HG03469 (cell line): ENCODE measurements around the gene PHYH.
"Not testable (repeated sequence)": the region's sequence is repeated elsewhere in the genome, so short reads cannot be mapped to it uniquely, and the experiment has no call there.

Experiments used
- ATAC-seq: cut with Tn5 transposase; IDR thresholded peaks from one replicate; pipeline ENCODE4 v1.9.1; 2021; ENCODE audit warnings: mild to moderate bottlenecking, moderate library complexity, moderate number of reproducible peaks; ENCODE audit not compliant: unreplicated experiment

Gene PHYH

DNA sequence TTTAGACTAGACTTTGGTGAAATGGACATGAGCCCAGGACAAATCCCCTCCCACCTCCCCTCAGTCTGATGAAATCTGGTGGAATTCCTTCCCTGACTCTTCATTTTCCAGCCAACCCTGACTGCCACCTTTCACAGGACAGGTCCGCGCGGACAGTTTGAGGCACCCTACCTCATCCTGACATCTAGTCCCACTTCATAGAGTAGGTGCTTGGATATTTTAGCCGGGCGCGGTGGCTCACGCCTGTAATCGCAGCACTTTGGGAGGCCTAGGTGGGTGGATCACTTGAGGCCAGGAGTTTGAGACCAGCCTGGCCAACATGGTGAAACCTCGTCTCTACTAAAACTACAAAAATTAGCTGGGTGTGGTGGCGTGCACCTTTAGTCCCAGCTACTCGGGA, 23.7 kb downstream of the PHYH start:
- not testable (repeated sequence) for ATAC-seq

DNA sequence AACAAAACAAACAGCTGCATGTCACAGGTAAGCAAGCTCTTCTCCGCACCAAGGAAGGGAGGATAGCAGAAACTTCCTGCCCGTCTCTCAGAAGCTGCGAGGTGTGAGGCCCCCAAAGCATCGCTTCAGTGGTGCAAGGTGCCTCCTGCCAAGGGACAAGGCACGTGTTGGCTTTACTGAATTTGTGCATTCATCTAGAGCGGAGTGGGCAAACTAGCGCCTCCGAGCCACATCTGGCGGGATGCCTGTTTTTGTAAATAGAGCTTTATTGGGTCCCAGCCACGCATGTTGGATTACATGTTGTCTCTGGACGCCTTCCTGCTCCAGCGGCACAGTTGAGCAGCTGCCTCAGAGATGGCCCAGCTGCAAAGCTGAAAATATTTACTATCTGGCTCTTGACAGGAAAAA, 27.7 kb downstream of the PHYH start:
- no peak for ATAC-seq

DNA sequence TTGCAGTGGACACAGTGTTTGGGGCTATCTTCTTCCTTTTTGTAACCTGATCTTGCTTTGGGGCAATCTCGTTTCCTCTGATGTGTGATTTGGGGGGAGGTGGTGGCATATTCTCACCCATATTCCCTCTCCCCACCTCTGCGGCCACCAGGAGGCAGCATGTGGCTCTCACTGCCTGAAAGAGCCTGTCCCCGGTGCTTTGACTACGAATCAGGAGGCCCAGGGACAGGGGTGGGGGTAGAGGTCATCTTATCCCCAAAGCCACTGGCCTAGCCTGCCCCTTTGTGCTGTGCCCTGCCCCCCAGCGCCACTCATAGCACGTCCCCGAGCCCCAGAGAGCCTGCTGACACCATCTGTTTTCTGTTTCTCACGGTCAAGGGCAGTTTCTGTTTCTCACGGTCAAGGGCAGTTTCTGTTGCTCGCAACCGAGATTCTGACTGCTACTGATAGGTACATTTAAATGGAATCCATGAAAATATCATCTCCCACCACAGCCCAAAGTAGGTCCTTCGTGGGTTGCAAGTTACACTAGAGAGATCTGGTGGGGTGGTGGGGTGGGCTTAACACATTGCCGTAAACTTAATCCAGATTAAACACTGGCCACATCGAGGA, 28.2 kb downstream of the PHYH start:
- ATAC-seq: no peak

DNA sequence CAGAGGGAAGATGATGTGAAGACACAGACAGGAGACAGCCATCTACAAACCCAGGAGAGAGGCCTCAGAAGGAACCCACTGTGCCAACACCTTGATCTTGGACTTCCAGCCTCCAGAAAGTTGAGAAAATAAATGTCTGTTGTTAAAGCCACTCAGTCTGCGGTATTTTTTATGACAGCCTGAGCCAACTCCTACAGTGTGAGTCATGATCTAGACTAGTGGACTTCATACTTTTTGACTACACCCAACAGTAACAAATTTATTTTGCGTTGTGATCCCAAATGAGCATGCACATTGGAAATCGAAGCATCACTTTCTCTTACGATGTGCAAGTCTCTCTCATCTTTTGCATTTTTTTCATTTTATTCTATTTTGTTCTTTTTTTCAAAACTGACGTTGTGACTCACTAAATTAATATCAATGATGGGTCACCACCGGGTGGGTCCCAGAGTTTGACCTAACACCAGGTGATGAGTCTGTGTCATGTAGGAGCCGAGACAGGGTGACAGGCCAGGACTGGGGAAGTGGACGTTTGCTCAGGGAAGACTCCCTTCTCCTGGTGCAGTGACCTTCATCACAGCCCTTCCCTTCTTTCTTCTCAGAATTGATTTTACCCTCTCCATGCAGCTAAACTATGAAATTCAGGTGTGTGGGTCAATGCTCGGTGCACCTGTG, 28.9 kb downstream of the PHYH start:
- no peak for ATAC-seq

DNA sequence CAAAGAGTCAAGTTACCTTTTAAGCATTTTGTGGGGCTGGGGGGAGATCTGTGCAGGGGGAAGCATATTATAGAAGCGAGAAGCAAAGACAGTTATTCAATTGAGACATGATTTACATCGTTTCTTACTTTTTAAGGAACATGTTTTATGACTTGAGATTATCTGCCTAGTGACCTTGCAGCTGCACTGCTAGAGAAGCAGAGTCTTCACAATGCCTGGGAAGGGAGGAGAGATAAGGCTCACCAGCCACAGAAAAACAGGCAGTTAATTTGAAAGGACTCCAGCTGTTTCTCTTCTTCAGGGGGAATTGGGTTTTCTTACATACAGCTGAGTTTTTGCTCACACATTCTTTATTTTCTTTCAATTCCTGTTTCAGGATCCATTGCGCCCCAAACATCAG, 31.0 kb downstream of the PHYH start:
- no peak for ATAC-seq

DNA sequence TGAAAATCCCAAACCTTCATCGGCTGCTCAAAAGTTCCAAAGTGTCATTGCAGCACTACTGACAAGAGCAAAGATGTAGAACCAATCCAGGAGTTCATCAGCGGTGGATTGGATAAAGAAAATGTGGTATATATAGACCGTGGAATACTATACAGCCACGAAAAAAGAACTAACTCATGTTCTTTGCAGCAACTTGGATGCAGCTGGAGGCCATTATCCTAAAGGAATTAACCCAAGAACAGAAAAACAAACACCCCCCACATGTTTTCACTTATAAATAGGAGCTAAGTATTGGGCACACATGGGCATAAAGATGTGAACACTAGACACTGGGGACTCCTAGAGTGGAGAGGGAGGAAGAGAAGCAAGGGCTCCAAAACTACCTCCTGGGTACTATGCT, 31.6 kb downstream of the PHYH start:
- no peak for ATAC-seq

DNA sequence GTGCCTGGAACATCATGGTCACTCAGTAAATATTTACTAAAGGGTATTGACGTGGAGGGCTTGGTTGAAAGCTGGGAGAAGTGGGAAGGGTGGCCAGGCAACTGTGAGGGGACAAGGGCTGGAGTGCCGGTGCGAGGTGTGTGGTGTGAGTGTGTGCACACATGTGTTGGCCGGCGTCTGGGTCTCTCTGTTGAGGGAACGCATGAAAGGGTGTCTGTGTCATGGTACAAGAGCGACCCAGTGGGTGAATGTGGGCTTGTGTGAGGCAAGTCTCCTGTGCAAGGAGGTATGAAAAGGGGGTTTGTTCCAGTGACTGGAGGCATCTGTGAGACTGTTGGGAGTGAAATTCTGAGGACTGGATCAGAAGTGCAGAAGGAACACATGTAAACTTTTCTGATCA, 36.3 kb downstream of the PHYH start:
- no peak for ATAC-seq

GRCh38 chr10:13262433-13262832, 37.4 kb downstream of the PHYH start:
- ATAC-seq: no peak

DNA sequence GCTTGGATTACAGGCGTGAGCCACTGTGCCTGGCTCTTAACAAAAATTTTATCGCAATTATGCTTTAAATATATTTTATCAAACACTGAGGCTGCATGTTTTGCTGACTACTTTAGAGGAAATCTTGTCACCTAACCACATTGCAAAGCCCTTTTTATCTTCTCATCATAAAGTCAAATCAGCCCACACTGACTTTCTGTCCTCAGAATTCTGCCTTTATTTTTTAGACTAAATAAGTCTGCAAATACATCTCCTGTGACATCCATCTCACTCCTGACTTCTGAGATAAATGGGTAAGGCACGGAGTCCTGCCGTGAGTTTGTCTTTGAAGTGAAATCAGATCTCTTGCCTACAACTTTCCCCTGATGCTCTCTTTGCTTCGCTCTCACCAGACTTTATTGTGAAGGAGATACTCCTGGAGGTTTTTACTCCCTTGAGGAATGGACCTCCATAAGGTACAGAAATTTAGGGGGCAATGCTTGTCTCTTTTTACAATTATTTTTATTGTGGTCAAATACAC, 42.2 kb downstream of the PHYH start:
- no peak for ATAC-seq

- no peak for ATAC-seq
Measured at GRCh38 chr10:13256627-13257026, 43.2 kb downstream of the PHYH start.

DNA sequence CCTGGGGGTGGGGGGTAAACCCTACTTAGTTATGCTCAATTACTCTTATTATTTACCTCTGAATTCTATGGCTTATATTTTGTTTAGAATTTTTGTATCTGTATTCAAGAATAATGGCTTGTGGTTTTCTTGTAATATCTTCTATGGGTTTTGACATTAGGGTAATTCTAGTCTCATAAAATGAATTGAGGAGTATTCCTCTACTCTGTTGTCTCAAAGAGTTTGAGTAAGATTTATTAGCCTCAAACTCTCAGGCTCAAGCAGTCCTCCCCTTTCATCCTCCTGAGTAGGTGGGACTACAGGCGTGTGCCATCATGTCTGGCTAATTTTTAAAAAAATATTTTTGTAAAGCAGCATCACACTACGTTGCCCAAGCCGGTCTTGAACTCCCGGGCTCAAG, 46.1 kb downstream of the PHYH start:
- ATAC-seq: no peak

DNA sequence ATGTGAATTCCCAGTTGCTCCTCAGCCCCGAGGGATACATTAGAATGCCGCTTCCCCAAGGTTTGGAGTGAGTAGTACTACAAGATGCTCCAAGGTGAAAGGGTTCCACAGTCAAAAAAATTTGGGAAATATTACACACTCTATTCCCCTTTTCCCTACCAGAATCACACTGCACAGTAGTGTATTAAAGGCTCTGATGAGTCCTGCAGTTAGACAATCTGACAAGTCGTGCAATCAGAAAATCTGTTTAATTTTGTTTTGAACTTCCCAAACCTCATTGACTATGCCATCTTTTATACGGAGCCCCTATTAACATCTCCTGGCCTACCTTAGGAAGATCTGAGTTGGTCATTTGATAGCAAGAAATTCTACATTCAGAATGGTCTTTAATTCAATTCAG, 52.1 kb downstream of the PHYH start:
- no peak for ATAC-seq

GRCh38 chr10:13247246-13247645, 52.6 kb downstream of the PHYH start:
- ATAC-seq: no peak

DNA sequence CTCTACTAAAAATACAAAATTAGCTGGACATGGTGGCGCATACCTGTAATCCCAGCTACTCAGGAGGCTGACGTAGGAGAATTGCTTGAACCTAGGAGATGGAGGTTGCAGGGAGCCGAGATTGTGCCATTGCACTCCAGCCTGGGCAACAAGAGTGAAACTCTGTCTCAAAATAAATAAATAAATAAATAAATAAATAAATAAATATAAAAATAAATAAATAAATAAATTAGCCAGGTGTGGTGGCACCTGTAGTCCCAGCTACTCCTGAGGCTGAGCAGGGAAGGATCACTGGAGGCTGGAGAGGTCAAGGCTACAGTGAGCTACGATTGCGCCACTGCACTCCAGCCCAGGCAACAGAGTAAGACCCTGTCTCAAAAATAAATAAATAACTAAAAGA, 57.6 kb downstream of the PHYH start:
- ATAC-seq: not testable (repeated sequence)

DNA sequence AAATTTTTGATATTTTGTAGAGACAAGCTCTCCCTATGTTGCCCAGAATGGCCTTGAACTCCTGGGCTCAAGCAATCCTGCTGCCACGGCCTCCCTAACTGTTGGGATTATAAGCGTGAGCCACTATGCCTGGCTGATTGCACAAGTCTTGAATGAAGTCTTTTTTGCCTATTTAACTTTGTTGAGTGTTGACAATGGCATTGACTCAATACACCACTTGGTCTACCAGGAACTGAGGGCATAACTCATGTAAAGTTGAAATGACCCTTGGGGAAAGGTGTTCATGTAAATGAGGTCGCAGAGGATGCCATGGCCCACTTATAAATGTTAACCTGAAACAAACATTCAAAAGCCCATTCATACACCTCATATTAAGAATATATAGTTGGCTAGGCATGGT, 58.3 kb downstream of the PHYH start:
- ATAC-seq: no peak

DNA sequence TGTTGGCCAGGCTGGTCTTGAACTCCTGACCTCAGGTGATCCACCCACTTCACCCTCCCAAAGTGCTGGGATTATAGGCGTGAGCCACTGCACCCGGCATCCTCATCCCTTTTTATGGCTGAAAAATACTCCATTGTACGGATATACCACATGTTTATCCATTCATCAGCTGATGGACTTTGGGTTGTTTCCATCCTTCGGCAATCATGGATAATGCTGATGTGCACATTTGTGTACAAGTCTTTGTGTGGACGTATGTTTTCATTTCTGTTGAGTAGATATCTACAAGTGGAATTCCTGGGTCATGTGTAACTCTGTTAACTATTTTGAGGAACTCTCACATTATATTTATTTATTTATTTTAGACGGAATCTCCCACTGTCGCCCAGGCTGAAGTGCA, 59.9 kb downstream of the PHYH start:
- no peak for ATAC-seq

- no peak for ATAC-seq
Measured at GRCh38 chr10:13238271-13239077, 61.4 kb downstream of the PHYH start.

GRCh38 chr10:13236638-13237037, 63.2 kb downstream of the PHYH start:
- ATAC-seq: no peak

DNA sequence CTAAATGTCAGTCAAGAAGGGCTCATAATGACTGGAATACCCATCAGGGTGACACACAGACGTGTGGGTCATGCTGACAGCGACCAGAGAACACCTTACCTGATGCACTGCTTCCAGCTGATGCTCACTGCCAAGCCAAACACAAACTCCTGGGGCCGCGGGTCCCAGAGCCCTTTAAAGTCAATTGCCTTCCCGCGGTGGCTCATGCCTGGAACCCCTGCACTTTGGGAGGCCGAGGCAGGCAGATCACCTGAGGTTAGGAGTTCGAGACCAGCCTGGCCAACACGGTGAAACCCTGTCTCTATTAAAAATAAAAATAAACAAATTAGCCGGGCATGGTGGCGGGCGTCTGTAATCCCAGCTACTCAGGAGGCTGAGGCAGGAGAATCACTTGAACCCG, 65.1 kb downstream of the PHYH start:
- ATAC-seq: not testable (repeated sequence)

- no peak for ATAC-seq
Measured at GRCh38 chr10:13234172-13234571, 65.7 kb downstream of the PHYH start, which contains the start of gene UCMA. Gene UCMA (minus strand): TSS chr10:13234374. CDS start chr10:13234258, 116 bp downstream.

GRCh38 chr10:13233358-13233757, 66.5 kb downstream of the PHYH start:
- no peak for ATAC-seq

- no peak for ATAC-seq
Measured at GRCh38 chr10:13231808-13232207, 68.1 kb downstream of the PHYH start.
